ENCODE measurements around the gene LPAR1.

GRCh38 chr9:111013707-111014106 is 24.6 kb downstream of the LPAR1 start:
- TF ChIP-seq, protein P1, sequence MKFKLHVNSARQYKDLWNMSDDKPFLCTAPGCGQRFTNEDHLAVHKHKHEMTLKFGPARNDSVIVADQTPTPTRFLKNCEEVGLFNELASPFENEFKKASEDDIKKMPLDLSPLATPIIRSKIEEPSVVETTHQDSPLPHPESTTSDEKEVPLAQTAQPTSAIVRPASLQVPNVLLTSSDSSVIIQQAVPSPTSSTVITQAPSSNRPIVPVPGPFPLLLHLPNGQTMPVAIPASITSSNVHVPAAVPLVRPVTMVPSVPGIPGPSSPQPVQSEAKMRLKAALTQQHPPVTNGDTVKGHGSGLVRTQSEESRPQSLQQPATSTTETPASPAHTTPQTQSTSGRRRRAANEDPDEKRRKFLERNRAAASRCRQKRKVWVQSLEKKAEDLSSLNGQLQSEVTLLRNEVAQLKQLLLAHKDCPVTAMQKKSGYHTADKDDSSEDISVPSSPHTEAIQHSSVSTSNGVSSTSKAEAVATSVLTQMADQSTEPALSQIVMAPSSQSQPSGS (IDR thresholded peaks at IDR 0.05; ENCODE audit: low read length), result no peak
- TF ChIP-seq EZH2 (IDR thresholded peaks at IDR 0.05; ENCODE audit: low read depth, low read length, severe bottlenecking) (no peak), RNF2 (IDR thresholded peaks at IDR 0.05; ENCODE audit: borderline replicate concordance, low read depth, low read length, missing control alignments, poor library complexity, severe bottlenecking) (no peak), CEBPB (IDR thresholded peaks at IDR 0.05; ENCODE audit: low read depth, low read length) (no peak), CBX5 (IDR thresholded peaks at IDR 0.05; ENCODE audit: low read depth, low read length) (no peak), POLR2A (IDR thresholded peaks at IDR 0.05; ENCODE audit: control extremely low read depth in 1 of 2, low read depth in 2 of 2, low read length in 2 of 2) (no peak), POLR2AphosphoS5 (IDR thresholded peaks at IDR 0.05; ENCODE audit: low read depth, low read length) (no peak), YY1 (IDR thresholded peaks at IDR 0.05; ENCODE audit: low read depth, low read length) (no peak), CTCF (IDR thresholded peaks at IDR 0.05; ENCODE audit: control extremely low read depth in 1 of 3, insufficient read depth in 1 of 3, low read depth in 1 of 3, low read length in 3 of 3) (no peak), CHD1 (IDR thresholded peaks at IDR 0.05; ENCODE audit: low read depth, low read length) (no peak), JUN (IDR thresholded peaks at IDR 0.05; ENCODE audit: low read depth, low read length) (no peak), HDAC6 (IDR thresholded peaks at IDR 0.05; ENCODE audit: low read depth, low read length) (no peak)
